GM18505 (cell line): ENCODE measurements around the gene PSG7.
"Not testable (repeated sequence)": the region's sequence is repeated elsewhere in the genome, so short reads cannot be mapped to it uniquely, and the experiment has no call there.

Experiments used
- ATAC-seq: cut with Tn5 transposase; IDR thresholded peaks from one replicate; pipeline ENCODE4 v1.9.1; 2021; ENCODE audit not compliant: unreplicated experiment
- POLR2A ChIP-seq: IDR thresholded peaks from 4 replicates; pipeline ENCODE4 v1.6.1; 2011; ENCODE audit warnings: borderline replicate concordance; ENCODE audit not compliant: insufficient read depth, insufficient read length; ENCODE audit errors: extremely low read depth

PSG7 gene

DNA sequence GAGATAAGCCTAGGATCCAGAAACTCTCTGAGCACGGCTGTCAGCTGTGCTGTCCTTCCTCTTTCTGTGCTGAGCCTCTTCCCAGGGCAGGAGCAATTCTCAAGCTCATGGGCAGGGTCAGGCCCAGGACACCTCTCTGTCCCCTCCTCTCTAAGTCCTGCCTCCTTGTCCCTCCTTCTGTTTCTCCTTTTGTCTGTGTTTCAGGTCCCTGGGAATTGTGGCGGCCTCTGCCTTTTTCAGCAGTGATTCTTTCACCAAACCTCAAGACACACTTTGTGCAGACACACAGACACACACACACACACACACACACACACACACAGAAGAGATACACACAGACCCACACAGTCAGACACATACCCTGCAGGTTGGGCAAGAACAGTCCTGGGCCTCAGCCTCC, 57.4 kb downstream of the PSG7 start, which contains the start of gene PSG1:
PSG1 (minus strand) TSS at position 101 of the 400 bp plus-strand sequence. CDS start 132 bp downstream, outside the sequence.
- TF ChIP-seq POLR2A = no peak
- ATAC-seq = no peak

DNA sequence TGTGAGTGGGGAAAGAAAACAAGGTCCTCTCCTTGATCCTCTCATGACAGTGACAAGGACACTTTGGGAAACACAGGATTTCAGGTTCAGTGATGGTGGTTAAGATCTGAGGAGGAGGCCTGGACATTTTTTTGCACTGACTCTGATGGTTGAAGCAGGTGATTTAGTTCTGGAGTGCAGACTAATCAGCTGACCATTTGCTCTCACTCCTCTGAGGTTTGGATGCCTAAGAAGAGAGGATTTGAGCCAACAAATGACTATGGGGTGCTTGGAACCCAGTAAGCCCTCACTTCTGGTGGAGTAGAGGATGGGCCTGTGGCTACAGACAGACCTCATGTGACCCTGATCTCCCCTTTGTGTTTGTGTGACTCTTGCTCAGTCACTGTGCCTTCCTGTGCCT, 60.4 kb downstream of the PSG7 start:
- ATAC-seq = not testable (repeated sequence)

DNA sequence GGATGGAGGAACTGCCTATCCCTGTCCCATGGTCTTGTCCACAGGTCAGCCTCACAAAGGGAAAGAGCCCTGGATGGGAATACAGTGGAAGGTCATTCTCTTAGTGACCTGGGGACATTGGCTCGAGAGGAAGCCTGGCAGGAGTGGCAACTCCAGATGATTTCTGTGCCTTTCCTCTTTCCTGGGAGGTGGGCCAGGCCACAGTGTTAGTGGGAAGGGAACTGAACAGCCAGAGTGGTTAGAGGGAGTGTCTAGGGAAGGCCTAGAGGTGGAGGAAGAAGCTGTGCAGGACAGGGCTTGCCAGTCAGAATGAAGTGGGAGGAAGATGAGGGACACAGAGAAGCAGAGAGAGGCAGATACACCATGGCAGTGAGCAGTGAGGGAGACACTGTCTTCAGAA, 61.1 kb downstream of the PSG7 start:
- ATAC-seq = not testable (repeated sequence)

DNA sequence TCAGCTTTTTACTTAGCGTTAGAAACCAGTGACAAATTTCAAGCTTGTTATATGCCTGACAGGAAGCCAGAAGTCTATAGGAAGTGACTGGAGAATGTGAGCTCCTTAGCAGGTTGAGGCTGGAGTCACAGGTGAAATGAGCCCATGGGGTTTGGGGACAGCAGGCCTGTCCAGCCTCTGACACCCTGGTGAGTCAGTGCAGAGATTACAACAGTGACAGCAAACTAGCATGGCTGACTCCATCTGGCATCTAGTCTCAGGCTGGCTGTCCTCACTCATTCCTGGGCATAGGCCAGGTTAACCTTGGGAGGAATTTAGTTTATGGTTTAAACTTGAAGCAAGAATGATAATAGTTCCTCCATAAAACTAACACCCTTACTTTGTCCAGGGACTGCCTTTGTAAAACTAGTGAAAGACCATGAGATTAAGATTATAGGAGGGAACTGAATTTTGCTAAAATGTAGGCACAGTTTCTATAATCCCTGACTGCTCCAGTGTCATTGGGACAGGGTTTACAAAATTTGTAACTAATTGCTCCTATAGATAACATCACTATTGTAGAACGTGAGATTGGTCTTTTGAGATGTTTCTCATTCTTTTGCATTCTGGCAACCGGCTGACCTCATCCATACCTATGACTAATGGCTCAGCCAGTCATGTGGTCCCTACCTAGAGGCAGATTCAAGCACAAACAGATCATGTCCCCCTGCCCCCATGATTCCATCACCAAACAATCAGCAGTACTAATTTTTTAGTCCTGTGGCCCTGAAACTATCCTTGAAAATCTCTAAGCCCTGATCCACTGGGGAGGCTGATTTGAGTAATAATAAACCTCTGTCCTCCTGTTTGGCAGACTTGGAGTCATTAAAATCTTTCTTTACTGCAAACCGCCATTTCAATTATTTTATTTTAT, 61.9 kb downstream of the PSG7 start:
- ATAC-seq = not testable (repeated sequence)

DNA sequence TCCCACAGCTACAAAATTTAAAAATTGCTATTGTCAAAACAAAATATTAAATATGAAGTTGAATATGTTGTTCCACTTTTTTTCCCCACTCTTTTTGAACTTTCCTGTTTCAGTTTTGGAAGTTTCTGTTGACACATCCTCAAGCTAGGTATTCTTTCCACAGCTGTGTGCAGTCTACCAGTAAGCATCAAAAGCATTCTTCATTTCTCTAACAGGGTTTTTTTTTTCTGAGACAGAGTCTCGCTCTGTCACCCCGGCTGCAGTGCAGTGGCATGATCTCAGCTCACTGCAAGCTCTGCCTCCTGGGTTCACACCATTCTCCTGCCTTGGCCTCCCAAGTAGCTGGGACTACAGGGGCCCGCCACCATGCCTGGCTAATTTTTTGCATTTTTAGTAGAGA, 62.9 kb downstream of the PSG7 start:
- ATAC-seq = not testable (repeated sequence)
